ENCODE results near the gene NOL8.

Gene NOL8

GRCh38 chr9:92312887-92313623, 12.1 kb downstream of the NOL8 start:
- no peak for DNase-seq (ENCODE audit: low spot score)

GRCh38 chr9:92310562-92310961, 14.6 kb downstream of the NOL8 start:
- no peak for DNase-seq (ENCODE audit: low spot score)

- DNase-seq (ENCODE audit: low spot score), result no peak
Observed at GRCh38 chr9:92308893-92309292, 16.3 kb downstream of the NOL8 start.

GRCh38 chr9:92300936-92301335, 24.2 kb downstream of the NOL8 start:
- no peak for DNase-seq (ENCODE audit: low spot score)

GRCh38 chr9:92299116-92299515, 26.0 kb downstream of the NOL8 start:
- DNase-seq (ENCODE audit: low spot score), result peak; percentile 55

GRCh38 chr9:92298036-92298435, 27.1 kb downstream of the NOL8 start:
- no peak for DNase-seq (ENCODE audit: low spot score)

- DNase-seq (ENCODE audit: low spot score), result no peak
Observed at GRCh38 chr9:92297611-92298010, 27.5 kb downstream of the NOL8 start.

- peak; percentile 68 for DNase-seq (ENCODE audit: low spot score)
Observed at GRCh38 chr9:92295827-92296258, 29.3 kb downstream of the NOL8 start.

GRCh38 chr9:92295240-92295790, 29.8 kb downstream of the NOL8 start:
- no peak for DNase-seq (ENCODE audit: low spot score)

GRCh38 chr9:92294297-92294676, 30.9 kb downstream of the NOL8 start:
- DNase-seq (ENCODE audit: low spot score), result peak; percentile 59

GRCh38 chr9:92293452-92294296, 31.5 kb downstream of the NOL8 start, which contains the start of gene IARS1:
IARS1 (minus strand) TSS chr9:92293697; CDS start chr9:92289419, 4,278 bp downstream.
- peak; percentile 98 for DNase-seq (ENCODE audit: low spot score)

- DNase-seq (ENCODE audit: low spot score), result peak; percentile 31
Observed at GRCh38 chr9:92293075-92293354, 32.1 kb downstream of the NOL8 start.

GRCh38 chr9:92292338-92293074, 32.6 kb downstream of the NOL8 start:
- DNase-seq (ENCODE audit: low spot score), result peak; percentile 31

GRCh38 chr9:92291577-92291976, 33.6 kb downstream of the NOL8 start:
- DNase-seq (ENCODE audit: low spot score), result peak; percentile 16

GRCh38 chr9:92290785-92291429, 34.2 kb downstream of the NOL8 start:
- no peak for DNase-seq (ENCODE audit: low spot score)

GRCh38 chr9:92289708-92290390, 35.3 kb downstream of the NOL8 start:
- peak; percentile 23 for DNase-seq (ENCODE audit: low spot score)

GRCh38 chr9:92279302-92279701, 45.8 kb downstream of the NOL8 start:
- no peak for DNase-seq (ENCODE audit: low spot score)

- no peak for DNase-seq (ENCODE audit: low spot score)
Observed at GRCh38 chr9:92278110-92278509, 47.0 kb downstream of the NOL8 start.

- no peak for DNase-seq (ENCODE audit: low spot score)
Observed at GRCh38 chr9:92276331-92277032, 48.7 kb downstream of the NOL8 start.

- DNase-seq (ENCODE audit: low spot score), result no peak
Observed at GRCh38 chr9:92275541-92275940, 49.6 kb downstream of the NOL8 start.

GRCh38 chr9:92270511-92270910, 54.6 kb downstream of the NOL8 start:
- no peak for DNase-seq (ENCODE audit: low spot score)

All from NAMALWA (cell line).